ENCODE results near the gene PML.

The PML gene, protein sequence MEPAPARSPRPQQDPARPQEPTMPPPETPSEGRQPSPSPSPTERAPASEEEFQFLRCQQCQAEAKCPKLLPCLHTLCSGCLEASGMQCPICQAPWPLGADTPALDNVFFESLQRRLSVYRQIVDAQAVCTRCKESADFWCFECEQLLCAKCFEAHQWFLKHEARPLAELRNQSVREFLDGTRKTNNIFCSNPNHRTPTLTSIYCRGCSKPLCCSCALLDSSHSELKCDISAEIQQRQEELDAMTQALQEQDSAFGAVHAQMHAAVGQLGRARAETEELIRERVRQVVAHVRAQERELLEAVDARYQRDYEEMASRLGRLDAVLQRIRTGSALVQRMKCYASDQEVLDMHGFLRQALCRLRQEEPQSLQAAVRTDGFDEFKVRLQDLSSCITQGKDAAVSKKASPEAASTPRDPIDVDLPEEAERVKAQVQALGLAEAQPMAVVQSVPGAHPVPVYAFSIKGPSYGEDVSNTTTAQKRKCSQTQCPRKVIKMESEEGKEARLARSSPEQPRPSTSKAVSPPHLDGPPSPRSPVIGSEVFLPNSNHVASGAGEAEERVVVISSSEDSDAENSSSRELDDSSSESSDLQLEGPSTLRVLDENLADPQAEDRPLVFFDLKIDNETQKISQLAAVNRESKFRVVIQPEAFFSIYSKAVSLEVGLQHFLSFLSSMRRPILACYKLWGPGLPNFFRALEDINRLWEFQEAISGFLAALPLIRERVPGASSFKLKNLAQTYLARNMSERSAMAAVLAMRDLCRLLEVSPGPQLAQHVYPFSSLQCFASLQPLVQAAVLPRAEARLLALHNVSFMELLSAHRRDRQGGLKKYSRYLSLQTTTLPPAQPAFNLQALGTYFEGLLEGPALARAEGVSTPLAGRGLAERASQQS

GRCh38 chr15:73994413-73994883, at the start of gene PML:
Gene PML (plus strand): TSS chr15:73994716. CDS start chr15:73994813, 97 bp downstream.
- DNase-seq, result peak; percentile 91

GRCh38 chr15:73945130-73945508, 49.4 kb upstream of the PML start:
- DNase-seq, result no peak

GRCh38 chr15:73946046-73946721, 48.3 kb upstream of the PML start:
- no peak for DNase-seq

- no peak for DNase-seq
Measured at GRCh38 chr15:73946795-73947370, 47.6 kb upstream of the PML start.

- DNase-seq, result no peak
Measured at GRCh38 chr15:73947651-73948050, 46.9 kb upstream of the PML start.

- no peak for DNase-seq
Measured at GRCh38 chr15:73948396-73948795, 46.1 kb upstream of the PML start.

DNA sequence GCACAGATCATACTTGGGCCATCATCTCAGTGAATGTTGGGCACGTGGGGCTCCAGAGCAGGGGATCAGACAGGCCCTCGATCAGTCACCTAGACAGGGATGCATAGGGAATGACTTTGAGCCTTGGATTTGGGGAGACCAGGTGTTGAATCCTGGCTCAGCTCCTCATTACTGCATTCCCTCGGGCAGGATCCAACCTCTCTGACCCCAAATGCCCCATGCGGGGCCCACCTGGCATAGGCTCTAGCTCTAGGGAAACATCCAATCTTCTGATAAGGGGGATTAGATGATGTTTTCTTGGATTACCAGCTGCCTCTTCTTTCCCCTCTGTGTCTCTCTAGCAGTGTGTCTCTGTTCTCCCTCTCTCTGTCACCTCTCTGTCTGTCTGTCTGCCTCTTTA, 45.5 kb upstream of the PML start:
- no peak for DNase-seq

- no peak for DNase-seq
Measured at GRCh38 chr15:73949496-73949895, 45.0 kb upstream of the PML start.

DNA sequence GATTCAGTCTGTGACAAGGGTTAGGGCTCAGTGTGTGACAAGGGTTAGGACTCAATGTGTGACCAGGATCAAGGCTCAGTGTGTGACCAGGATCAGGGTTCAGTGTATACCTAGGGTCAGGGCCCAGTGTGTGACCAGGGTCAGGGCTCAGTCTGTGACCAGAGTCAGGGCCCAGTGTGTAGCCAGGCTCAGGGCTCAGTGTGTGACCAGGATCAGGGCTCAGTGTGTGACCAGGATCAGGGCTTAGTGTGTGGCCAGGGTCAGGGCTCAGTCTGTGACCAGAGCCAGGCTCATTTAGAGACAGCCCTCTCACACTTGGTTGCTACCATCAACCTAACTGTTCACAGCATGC, 44.1 kb upstream of the PML start:
- no peak for DNase-seq

DNA sequence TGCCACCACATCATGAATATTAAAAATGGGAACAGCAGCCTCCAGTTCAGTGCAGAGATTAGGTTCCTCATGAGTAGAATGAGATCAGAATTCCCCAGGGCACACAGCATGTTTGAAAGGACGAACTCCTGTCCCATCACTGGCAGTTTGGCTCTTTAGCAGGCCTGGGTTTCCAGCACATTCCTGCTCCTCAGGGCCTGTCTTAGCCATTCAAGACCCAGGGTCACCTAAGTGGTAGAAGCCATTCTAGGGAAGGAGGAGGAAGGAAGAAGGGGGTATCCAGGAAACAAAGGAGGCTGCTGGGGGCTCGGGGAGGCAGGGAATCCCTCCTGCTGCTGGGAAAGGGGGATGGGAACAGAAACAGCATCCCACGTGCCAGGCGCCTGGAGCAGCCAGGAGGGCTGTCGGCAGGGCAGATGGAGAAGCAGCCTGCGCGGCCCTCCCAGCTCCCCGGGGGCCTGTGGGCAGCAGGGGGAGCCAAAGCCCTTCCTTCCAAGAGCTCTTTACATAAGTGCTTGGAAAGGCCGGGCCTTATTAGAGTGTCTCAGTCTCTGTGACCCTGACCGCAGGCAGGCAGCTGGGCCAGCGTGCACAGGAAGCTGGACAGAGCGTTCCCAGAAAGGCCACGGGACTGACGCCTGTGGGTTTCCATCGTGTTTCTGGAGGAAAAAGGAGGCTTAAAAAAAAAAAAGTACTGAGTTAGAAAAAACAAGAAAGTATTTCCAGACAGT, 43.5 kb upstream of the PML start:
- peak; percentile 82 for DNase-seq

- no peak for DNase-seq
Measured at GRCh38 chr15:73951601-73952000, 42.9 kb upstream of the PML start.

- DNase-seq, result no peak
Measured at GRCh38 chr15:73952171-73952912, 42.2 kb upstream of the PML start.

GRCh38 chr15:73952913-73953750, 41.4 kb upstream of the PML start:
- DNase-seq, result no peak

GRCh38 chr15:73954188-73955145, 40.0 kb upstream of the PML start:
- no peak for DNase-seq

GRCh38 chr15:73955326-73955725, 39.2 kb upstream of the PML start:
- no peak for DNase-seq

DNA sequence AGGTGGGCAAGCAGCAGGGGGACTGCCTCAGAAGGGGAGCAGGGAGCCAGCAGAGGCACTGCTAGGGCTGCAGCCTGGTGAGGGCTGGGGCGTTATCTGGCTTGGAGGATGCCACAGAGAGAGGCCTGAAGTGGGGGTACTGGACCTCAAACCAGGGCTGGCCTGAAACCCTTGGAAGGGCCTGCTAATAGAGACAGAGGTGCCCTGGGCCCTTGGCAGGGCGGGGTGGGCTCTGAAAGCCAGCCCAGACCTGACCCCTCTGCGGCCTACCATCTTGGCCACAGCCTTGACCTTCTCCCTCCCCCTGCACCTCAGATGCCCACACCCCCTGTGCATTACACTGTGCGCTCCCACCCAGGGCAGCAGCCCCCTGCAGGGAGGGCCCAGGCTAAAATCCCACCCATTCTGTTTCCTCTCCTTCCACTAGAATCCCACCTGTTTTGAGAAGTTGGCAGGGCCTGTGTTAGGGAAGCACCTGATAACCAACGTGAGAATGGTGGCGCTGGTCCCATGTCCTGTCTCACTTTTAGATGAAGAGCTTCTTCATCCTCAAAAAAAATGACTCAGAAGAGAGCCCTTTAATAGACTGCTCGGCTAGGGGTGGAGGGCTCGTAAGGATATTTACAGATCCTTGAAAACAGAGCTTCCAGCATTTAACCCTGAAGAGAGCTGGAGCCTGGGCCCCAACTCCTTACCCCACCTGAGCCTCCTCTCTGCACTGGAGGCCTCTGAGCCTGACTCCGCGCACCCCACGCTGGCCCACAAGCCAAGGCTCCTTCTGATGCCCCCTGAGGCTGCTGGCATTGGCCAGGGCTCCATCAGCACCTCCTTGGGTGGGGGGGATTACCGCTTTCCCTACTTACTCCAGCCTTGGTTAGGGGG, 38.4 kb upstream of the PML start:
- no peak for DNase-seq

DNA sequence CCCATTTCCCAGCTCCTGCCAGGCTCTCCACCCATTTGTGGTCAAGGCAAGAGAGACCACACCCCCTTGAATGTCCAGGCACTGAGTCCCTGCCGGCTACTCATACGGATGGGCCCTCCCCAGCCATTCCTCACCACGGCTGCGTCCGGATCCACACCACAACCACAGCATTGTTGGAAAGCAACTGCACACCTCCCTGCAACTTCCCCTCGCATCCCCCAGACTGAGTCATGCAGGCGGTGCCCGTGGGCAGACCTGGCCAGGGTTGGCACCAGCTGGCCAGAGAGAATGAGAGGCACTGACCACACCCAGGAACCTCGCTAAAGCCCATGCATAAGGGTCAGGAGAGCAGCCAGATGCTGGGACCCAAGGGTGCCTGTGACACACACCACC, 37.8 kb upstream of the PML start:
- DNase-seq, result no peak

DNA sequence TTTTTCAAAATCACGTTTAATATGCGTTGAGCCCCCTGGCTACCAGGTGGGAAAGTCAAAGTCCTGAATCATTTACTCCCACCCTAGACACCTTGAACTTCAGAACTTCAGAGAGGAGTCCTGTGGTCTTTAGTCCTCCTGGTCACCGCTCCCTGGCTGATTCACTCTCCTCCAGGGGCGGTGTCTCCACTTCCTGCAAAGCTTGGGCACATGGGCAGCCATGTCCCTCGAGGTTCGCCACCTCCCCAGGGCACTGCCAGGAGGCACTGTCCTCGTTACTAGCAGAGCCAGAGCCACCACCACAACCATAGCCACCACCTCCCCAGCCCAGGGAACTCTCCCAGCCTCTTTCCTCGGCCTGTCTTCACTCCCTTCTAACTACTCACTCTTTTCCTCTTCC, 37.2 kb upstream of the PML start:
- DNase-seq, result no peak

All from NCI-H69 (cell line).